Keratinocyte (primary cell): Measurements from ENCODE around the gene CFAP61. TPM values are rescaled to one million over a fixed set of nuclear protein-coding genes. Genes with fewer than 3 reads are reported as not detected.

Experiments used
- DNase-seq: peaks from one replicate; pipeline ENCODE4 v3.0.0-alpha.2; 2011; ENCODE audit warnings: low read depth, missing footprints, low spot score
- FAIRE-seq: peaks from 2 replicates; lab custom pipeline; 2011; peaks lifted over from hg19 to GRCh38; lab: Jason Lieb, UNC
- H2AFZ ChIP-seq: 2 replicates; pipeline ENCODE4 v1.6.0; 2012; ENCODE audit warnings: low read length, control low read depth, inconsistent platforms; ENCODE audit not compliant: control insufficient read depth
- H3K27ac ChIP-seq: 2 replicates; pipeline ENCODE4 v1.5.1; 2011; ENCODE audit warnings: low read length; ENCODE audit not compliant: control insufficient read depth, insufficient read depth
- H3K27me3 ChIP-seq: 3 replicates; pipeline ENCODE4 v1.6.0; 2011; ENCODE audit warnings: low read length; ENCODE audit not compliant: control insufficient read depth, insufficient read depth; ENCODE audit errors: extremely low read depth
- H3K36me3 ChIP-seq, 2 experiments: 2 replicates in 1 of 2; 3 replicates in 1 of 2; pipeline ENCODE4 v1.5.1; 2011; ENCODE audit warnings: low read length in 2 of 2, mild to moderate bottlenecking in 1 of 2; ENCODE audit not compliant: control insufficient read depth in 2 of 2, insufficient read depth in 2 of 2; ENCODE audit errors: extremely low read depth in 1 of 2
- H3K4me1 ChIP-seq: 3 replicates; pipeline ENCODE4 v1.5.1; 2011; ENCODE audit warnings: low read length; ENCODE audit not compliant: control insufficient read depth, insufficient read depth; ENCODE audit errors: extremely low read depth
- H3K4me2 ChIP-seq: 3 replicates; pipeline ENCODE4 v1.6.0; 2011; ENCODE audit warnings: low read depth, low read length; ENCODE audit not compliant: control insufficient read depth, insufficient read depth; ENCODE audit errors: extremely low read depth
- H3K4me3 ChIP-seq, 3 experiments: fragments of 200-600 bp in 1 of 3; sonication (generic) in 1 of 3; 2 replicates in 2 of 3; 3 replicates in 1 of 3; pipeline ENCODE4 v1.5.1; 2011 to 2016; ENCODE audit warnings: low read length in 3 of 3, mild to moderate bottlenecking in 3 of 3, control low read depth in 2 of 3, inconsistent platforms in 1 of 3, low read depth in 1 of 3, mixed read lengths in 1 of 3, mixed run types in 1 of 3, moderate library complexity in 1 of 3; ENCODE audit not compliant: control insufficient read depth in 2 of 3, insufficient read depth in 2 of 3; ENCODE audit errors: extremely low read depth in 1 of 3
- H3K79me2 ChIP-seq: 2 replicates; pipeline ENCODE4 v1.6.0; 2012; ENCODE audit warnings: low read length; ENCODE audit not compliant: control insufficient read depth, insufficient read depth
- H3K9ac ChIP-seq: 3 replicates; pipeline ENCODE4 v1.6.0; 2011; ENCODE audit warnings: low read length; ENCODE audit not compliant: control insufficient read depth, insufficient read depth; ENCODE audit errors: extremely low read depth
- H3K9me1 ChIP-seq: 3 replicates; pipeline ENCODE4 v1.6.0; 2011; ENCODE audit warnings: low read length; ENCODE audit not compliant: control insufficient read depth, insufficient read depth; ENCODE audit errors: extremely low read depth
- H3K9me3 ChIP-seq: 2 replicates; pipeline ENCODE4 v1.5.1; 2012; ENCODE audit warnings: low read depth, low read length; ENCODE audit not compliant: control insufficient read depth
- H4K20me1 ChIP-seq: 3 replicates; pipeline ENCODE4 v1.6.0; 2011; ENCODE audit warnings: low read length; ENCODE audit not compliant: control insufficient read depth, insufficient read depth; ENCODE audit errors: extremely low read depth
- CTCF ChIP-seq, 3 experiments: IDR thresholded peaks in 1 of 3; conservative IDR thresholded peaks in 1 of 3; optimal IDR thresholded peaks in 1 of 3; 2 replicates in 2 of 3; 3 replicates in 1 of 3; pipeline versions ENCODE3 to v1.5.1; 2011; ENCODE audit warnings: low read length in 3 of 3, mild to moderate bottlenecking in 3 of 3, moderate library complexity in 2 of 3, control low read depth in 1 of 3, inconsistent platforms in 1 of 3; ENCODE audit not compliant: insufficient read depth in 2 of 3; ENCODE audit errors: extremely low read depth in 1 of 3
- EZH2 ChIP-seq: IDR thresholded peaks from one replicate; pipeline ENCODE4 v1.6.1; 2012; ENCODE audit warnings: inconsistent platforms, mild to moderate bottlenecking, low read length, moderate library complexity
- dilution Hi-C: fragments of 300-500 bp; cut with MboI; formaldehyde crosslinking; loops from one replicate; pipeline ENCODE4 v1.7.0; 2020; ENCODE audit warnings: low sequenced_read_pairs; ENCODE audit not compliant: extremely low pct_ligation_motif_present
- polyA plus RNA-seq, 5 experiments: library from polyadenylated mRNA; depleted of rRNA in 3 of 5; stranded (reverse) in 3 of 5; stranded (forward) in 1 of 5; unstranded in 1 of 5; fragments of >200 nt; gene quantifications; 1 replicate in 1 of 5; 2 replicates in 3 of 5; 3 replicates in 1 of 5; pipeline versions ENCODE4 v1.2.1 to v1.2.3, GENCODE V29; 2011 to 2012; ENCODE audit warnings: missing spikeins in 2 of 5, low read depth in 1 of 5, low replicate concordance in 1 of 5

The CFAP61 gene
- polyA plus RNA-seq, 1 donor (not counting 4 experiments of a cell fraction or from before 2014, with no cell fraction given) = 0.25 TPM

GRCh38 chr20:20334489-20334888 lies 282.2 kb downstream of the CFAP61 start:
- H3K9me1 ChIP-seq = no peaks in the 10 kb centered on the region
- DNase-seq = no peak
- no peak overlapping the region for H3K4me2 ChIP-seq
- no peak overlapping the region for H2AFZ ChIP-seq
- TF ChIP-seq EZH2 = no peak
- TF ChIP-seq CTCF (optimal IDR thresholded peaks at IDR 0.05 in 1 of 3, IDR thresholded peaks at IDR 0.05 in 1 of 3, conservative IDR thresholded peaks at IDR 0.05 in 1 of 3; ENCODE audit: extremely low read depth in 1 of 3, insufficient read depth in 2 of 3, low read length in 3 of 3) = no peak
- no peak overlapping the region for H3K4me3 ChIP-seq
- H3K27ac ChIP-seq = no peak overlapping the region
- dilution Hi-C loops = no loop called here
- no peaks in the 10 kb centered on the region for H3K79me2 ChIP-seq
- H3K4me1 ChIP-seq = no peaks in the 10 kb centered on the region
- FAIRE-seq = no peak
- H3K9ac ChIP-seq = no peak overlapping the region
- H3K9me3 ChIP-seq = no peaks in the 10 kb centered on the region
- H3K36me3 ChIP-seq = no peaks in the 10 kb centered on the region
- H3K27me3 ChIP-seq = no peaks in the 10 kb centered on the region
- H4K20me1 ChIP-seq = no peaks in the 10 kb centered on the region

DNA sequence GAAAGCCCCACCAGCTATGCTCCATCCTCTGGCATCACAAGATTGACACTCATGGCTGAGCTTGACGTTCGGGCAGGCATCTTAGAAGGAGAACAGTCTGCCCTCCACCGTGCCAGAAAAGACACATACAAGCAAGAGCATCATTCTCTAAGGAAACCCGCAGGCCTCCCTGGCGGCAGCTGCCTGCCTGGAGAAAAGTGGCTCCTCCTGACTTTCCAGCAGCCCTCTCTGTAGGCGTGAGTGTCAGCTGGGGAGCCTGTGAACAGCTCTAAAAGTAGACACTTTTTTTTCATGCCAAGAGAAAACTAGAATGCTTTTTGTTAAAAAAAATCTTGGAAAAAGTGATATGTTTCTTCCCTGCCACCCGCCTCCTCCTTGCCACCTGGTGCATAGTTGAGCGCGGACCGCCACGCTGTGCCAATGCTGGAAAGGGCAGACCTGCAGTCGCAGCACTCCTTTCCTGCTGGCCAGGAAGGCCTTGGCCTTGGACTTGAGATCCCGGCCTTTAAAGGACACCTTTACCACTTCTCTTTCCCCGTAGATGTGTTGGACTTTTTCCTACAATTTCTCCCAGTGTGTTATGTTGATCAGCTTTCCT lies 285.9 kb downstream of the CFAP61 start:
- DNase-seq = no peak
- H2AFZ ChIP-seq = no peak overlapping the region

More for the DNA sequence above, 285.9 kb downstream of the CFAP61 start:
- dilution Hi-C loops = no loop called here
- Histone ChIP-seq H4K20me1 (no peaks in the 10 kb centered on the region), H3K4me2 (no peak overlapping the region), H3K27me3 (no peaks in the 10 kb centered on the region), H3K36me3 (no peaks in the 10 kb centered on the region), H3K9me1 (no peaks in the 10 kb centered on the region), H3K9me3 (no peaks in the 10 kb centered on the region), H3K9ac (no peak overlapping the region), H3K79me2 (no peaks in the 10 kb centered on the region), H3K27ac (no peak overlapping the region), H3K4me1 (no peaks in the 10 kb centered on the region), H3K4me3 (no peak overlapping the region)
- FAIRE-seq = no peak
- no peak for TF ChIP-seq EZH2
- no peak for TF ChIP-seq CTCF (optimal IDR thresholded peaks at IDR 0.05 in 1 of 3, IDR thresholded peaks at IDR 0.05 in 1 of 3, conservative IDR thresholded peaks at IDR 0.05 in 1 of 3; ENCODE audit: extremely low read depth in 1 of 3, insufficient read depth in 2 of 3, low read length in 3 of 3)
